ENCODE results near the gene SBK2.

The SBK2 gene

GRCh38 chr19:55553217-55554182 is 16.6 kb upstream of the SBK2 start:
- peak; percentile 8 for DNase-seq

- peak; percentile 91 for DNase-seq
Observed at GRCh38 chr19:55552620-55553019, 15.7 kb upstream of the SBK2 start.

GRCh38 chr19:55552206-55552605 is 15.3 kb upstream of the SBK2 start:
- no peak for DNase-seq

GRCh38 chr19:55550321-55550650 is 13.4 kb upstream of the SBK2 start:
- DNase-seq: peak; percentile 62

GRCh38 chr19:55549500-55550320 is 12.8 kb upstream of the SBK2 start:
- DNase-seq: peak; percentile 95

- DNase-seq: peak; percentile 75
Observed at GRCh38 chr19:55546822-55547614, 10.1 kb upstream of the SBK2 start.

- no peak for DNase-seq
Observed at GRCh38 chr19:55546011-55546410, 9.1 kb upstream of the SBK2 start.

GRCh38 chr19:55545443-55545842 is 8.5 kb upstream of the SBK2 start, which contains the start of gene SBK3:
TSS of gene SBK3 (minus strand) at chr19:55545543. CDS start at chr19:55545543, 0 bp downstream.
- no peak for DNase-seq

- DNase-seq: no peak
Observed at GRCh38 chr19:55544776-55545439, 8.0 kb upstream of the SBK2 start.

GRCh38 chr19:55544014-55544413 is 7.1 kb upstream of the SBK2 start:
- DNase-seq: no peak

- no peak for DNase-seq
Observed at GRCh38 chr19:55543567-55543966, 6.6 kb upstream of the SBK2 start.

- no peak for DNase-seq
Observed at GRCh38 chr19:55542292-55542855, 5.4 kb upstream of the SBK2 start.

- DNase-seq: no peak
Observed at GRCh38 chr19:55541091-55541490, 4.2 kb upstream of the SBK2 start.

- no peak for DNase-seq
Observed at GRCh38 chr19:55540619-55541018, 3.7 kb upstream of the SBK2 start.

- DNase-seq: no peak
Observed at GRCh38 chr19:55539090-55539984, 2.4 kb upstream of the SBK2 start.

GRCh38 chr19:55538132-55538531 is 1.2 kb upstream of the SBK2 start:
- no peak for DNase-seq

GRCh38 chr19:55537741-55538111 is 793 bp upstream of the SBK2 start:
- peak; percentile 52 for DNase-seq

GRCh38 chr19:55536366-55536765 is 567 bp downstream of the SBK2 start:
- DNase-seq: no peak

GRCh38 chr19:55535965-55536350 is 975 bp downstream of the SBK2 start:
- DNase-seq: no peak

GRCh38 chr19:55535173-55535964 is 1.6 kb downstream of the SBK2 start:
- no peak for DNase-seq
